ENCODE measurements around the gene SYNGR4.
A peak's percentile ranks its signal among the peaks of the same experiment; 100 is the strongest.

The SYNGR4 gene

DNA sequence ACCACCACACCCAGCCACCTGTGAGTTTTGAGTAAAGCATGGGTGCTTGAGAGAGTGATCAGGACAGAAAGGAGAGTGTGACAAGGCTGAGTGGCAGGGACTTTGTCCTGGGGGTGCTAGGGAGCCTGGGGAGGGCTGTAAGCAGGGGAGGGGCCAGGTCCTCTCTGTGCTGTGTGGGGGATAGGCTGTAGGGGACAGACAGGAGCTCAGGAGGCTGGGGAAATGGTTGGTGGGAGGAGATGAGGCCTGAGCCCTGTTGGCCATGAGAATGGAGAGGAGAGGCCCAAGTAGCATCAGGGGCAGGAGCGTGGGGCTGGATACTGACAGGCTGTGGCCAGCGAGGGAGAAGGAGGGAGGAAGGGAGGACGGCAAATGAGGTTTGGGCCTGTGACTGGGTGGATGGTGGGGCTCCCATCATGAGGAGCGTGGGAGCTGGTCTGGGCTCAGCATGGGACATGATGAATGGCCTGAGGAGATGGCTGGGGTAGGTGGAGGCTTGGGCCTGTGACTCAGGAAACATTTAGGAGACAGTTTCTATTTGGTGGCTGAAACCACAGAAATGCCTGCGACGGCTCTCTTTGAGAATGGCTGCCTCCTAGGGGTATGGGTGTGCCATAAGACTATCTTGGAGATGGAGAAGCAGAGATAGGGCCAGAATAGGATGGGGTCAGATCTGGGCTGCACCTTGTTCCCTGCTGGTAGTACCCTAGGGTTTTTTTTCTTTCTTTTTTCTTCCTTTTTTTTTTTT lies 54.3 kb downstream of the SYNGR4 start:
- Histone ChIP-seq H3K27ac (ENCODE audit: low read depth, low read length) (no peak overlapping the region), H3K4me1 (ENCODE audit: control insufficient read depth, insufficient read depth, low read length) (peaks cover 19% of the 10 kb centered on the region), H3K27me3 (ENCODE audit: control insufficient read depth, insufficient read depth, low read length) (no peaks in the 10 kb centered on the region), H3K36me3 (ENCODE audit: control insufficient read depth, insufficient read depth, low read length) (peaks cover 24% of the 10 kb centered on the region), H3K4me3 (ENCODE audit: low read depth, low read length) (no peak overlapping the region), H3K9me3 (ENCODE audit: control insufficient read depth, insufficient read depth, low read depth, low read length) (no peaks in the 10 kb centered on the region), H3K9ac (ENCODE audit: low read length) (no peak overlapping the region)

- H3K9me3 ChIP-seq (ENCODE audit: control insufficient read depth, insufficient read depth, low read depth, low read length), result no peaks in the 10 kb centered on the region
- H3K27me3 ChIP-seq (ENCODE audit: control insufficient read depth, insufficient read depth, low read length), result no peaks in the 10 kb centered on the region
- no peak overlapping the region for H3K9ac ChIP-seq (ENCODE audit: low read length)
- peaks cover 27% of the 10 kb centered on the region for H3K36me3 ChIP-seq (ENCODE audit: control insufficient read depth, insufficient read depth, low read length)
- no peak overlapping the region for H3K27ac ChIP-seq (ENCODE audit: low read depth, low read length)
- H3K4me1 ChIP-seq (ENCODE audit: control insufficient read depth, insufficient read depth, low read length), result peaks cover 11% of the 10 kb centered on the region
- no peak overlapping the region for H3K4me3 ChIP-seq (ENCODE audit: low read depth, low read length)
Measured at GRCh38 chr19:48419158-48419920, 55.2 kb downstream of the SYNGR4 start.

- Histone ChIP-seq H3K9me3 (ENCODE audit: control insufficient read depth, insufficient read depth, low read depth, low read length) (no peaks in the 10 kb centered on the region), H3K27ac (ENCODE audit: low read depth, low read length) (no peak overlapping the region), H3K27me3 (ENCODE audit: control insufficient read depth, insufficient read depth, low read length) (no peaks in the 10 kb centered on the region), H3K36me3 (ENCODE audit: control insufficient read depth, insufficient read depth, low read length) (peaks cover 22% of the 10 kb centered on the region), H3K4me1 (ENCODE audit: control insufficient read depth, insufficient read depth, low read length) (peaks cover 9% of the 10 kb centered on the region; the same call in 1 of the 2 replicates), H3K4me3 (ENCODE audit: low read depth, low read length) (no peak overlapping the region), H3K9ac (ENCODE audit: low read length) (no peak overlapping the region)
Measured at GRCh38 chr19:48421548-48421947, 57.4 kb downstream of the SYNGR4 start.

DNA sequence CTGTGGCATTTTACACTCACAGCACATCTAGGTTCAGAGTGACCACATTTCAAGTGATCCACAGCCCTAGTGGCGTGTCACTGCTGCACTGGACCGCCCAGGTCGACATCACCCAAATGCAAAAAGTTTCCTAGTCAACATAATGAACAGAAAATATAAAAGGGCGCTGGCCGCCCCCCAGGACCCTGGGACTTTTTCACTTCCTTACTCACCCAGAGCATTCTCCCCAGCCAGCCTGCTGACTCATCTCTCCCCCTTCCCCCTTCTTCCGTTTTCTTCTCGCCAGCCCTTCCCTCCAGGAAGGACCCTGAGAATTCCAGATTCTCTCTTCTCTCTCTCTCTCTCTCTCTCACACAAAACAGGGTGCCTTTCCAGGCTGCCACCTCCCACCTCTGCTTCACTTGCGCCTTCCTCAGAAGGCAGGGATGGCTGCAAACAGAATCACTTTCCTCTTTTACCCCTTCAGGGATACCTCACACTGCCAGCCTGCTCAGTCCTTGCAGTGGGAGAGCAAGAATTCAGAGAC lies 60.6 kb downstream of the SYNGR4 start:
- peaks cover 6% of the 10 kb centered on the region; the same call in 1 of the 2 replicates for H3K4me1 ChIP-seq (ENCODE audit: control insufficient read depth, insufficient read depth, low read length)
- H3K4me3 ChIP-seq (ENCODE audit: low read depth, low read length), result no peak overlapping the region
- peak overlapping the region; percentile 66; the same call in 1 of the 2 replicates for H3K27ac ChIP-seq (ENCODE audit: low read depth, low read length)
- H3K36me3 ChIP-seq (ENCODE audit: control insufficient read depth, insufficient read depth, low read length), result peaks cover 26% of the 10 kb centered on the region
- peak overlapping the region; percentile 72 for H3K9ac ChIP-seq (ENCODE audit: low read length)
- H3K9me3 ChIP-seq (ENCODE audit: control insufficient read depth, insufficient read depth, low read depth, low read length), result no peaks in the 10 kb centered on the region
- H3K27me3 ChIP-seq (ENCODE audit: control insufficient read depth, insufficient read depth, low read length), result no peaks in the 10 kb centered on the region
